ENCODE results near the gene TTLL6. TPM values are rescaled to one million over a fixed set of nuclear protein-coding genes. Genes with fewer than 3 reads are reported as not detected.

The TTLL6 gene
- total and polyA plus RNA-seq, 2 of the 4 experiments (the other 2 are of a cell fraction), result not detected

GRCh38 chr17:48835971-48836370, 18.9 kb upstream of the TTLL6 start:
- H2BK20ac ChIP-seq (ENCODE audit: low read depth, low read length), result no peak overlapping the region
- H4K91ac ChIP-seq (ENCODE audit: insufficient read depth, low read depth, low read length), result no peak overlapping the region
- ATAC-seq (ENCODE audit: low read depth) (no peak), DNase-seq (no peak)
- POLR2A ChIA-PET (ENCODE audit: unreplicated experiment), result no interaction called here
- no peak overlapping the region for H3K14ac ChIP-seq (replicated peaks; ENCODE audit: low read depth, low read length)
- peaks cover 12% of the 10 kb centered on the region for H3K9me1 ChIP-seq (ENCODE audit: insufficient read depth, low read length)
- H4K8ac ChIP-seq (ENCODE audit: low read depth in 2 of 2, low read length in 2 of 2), result no peak overlapping the region
- intact Hi-C loops (cut with micrococcal nuclease) (no loop called here), in situ Hi-C loops (cut with MboI; ENCODE audit: low sequenced_read_pairs) (no loop called here), dilution Hi-C loops (cut with HindIII; ENCODE audit: low sequenced_read_pairs, unreplicated experiment) (no loop called here)
- no peaks in the 10 kb centered on the region for H3K36me3 ChIP-seq (ENCODE audit: control insufficient read depth, insufficient read depth, low read length)
- no peak overlapping the region for H3K9ac ChIP-seq (ENCODE audit: low read depth, low read length)
- no TSS peak for BruUV-seq (replicated peaks)
- no peak overlapping the region for H3K23ac ChIP-seq (ENCODE audit: low read depth, low read length)
- no peak overlapping the region for H2BK120ac ChIP-seq (ENCODE audit: low read depth, low read length)
- H3K4me1 ChIP-seq (ENCODE audit: control insufficient read depth, insufficient read depth, low read length), result peaks cover 11% of the 10 kb centered on the region
- no peak overlapping the region for H4K5ac ChIP-seq (ENCODE audit: low read depth, low read length)
- no peaks in the 10 kb centered on the region for H3K27me3 ChIP-seq (ENCODE audit: control insufficient read depth, insufficient read depth, low read length)
- H4K20me1 ChIP-seq (ENCODE audit: insufficient read depth, low read length), result peaks cover 18% of the 10 kb centered on the region; the same call in 1 of the 2 replicates
- TF ChIP-seq RFX5 (IDR thresholded peaks at IDR 0.05; ENCODE audit: low read depth, low read length), result no peak
- no peak for TF ChIP-seq RCOR1 (IDR thresholded peaks at IDR 0.05; ENCODE audit: insufficient replicate concordance, low read length)
- TF ChIP-seq FOS (IDR thresholded peaks at IDR 0.05; ENCODE audit: low read depth, low read length), result no peak
- TF ChIP-seq BHLHE40 (IDR thresholded peaks at IDR 0.05; ENCODE audit: low read depth, low read length), result no peak
- no peak for TF ChIP-seq SMC3 (IDR thresholded peaks at IDR 0.05; ENCODE audit: low read depth, low read length)
- TF ChIP-seq MXI1 (IDR thresholded peaks at IDR 0.05; ENCODE audit: borderline replicate concordance, low read depth, low read length), result no peak
- TF ChIP-seq CHD1 (IDR thresholded peaks at IDR 0.05; ENCODE audit: low read depth, low read length), result no peak
- TF ChIP-seq, protein P1, sequence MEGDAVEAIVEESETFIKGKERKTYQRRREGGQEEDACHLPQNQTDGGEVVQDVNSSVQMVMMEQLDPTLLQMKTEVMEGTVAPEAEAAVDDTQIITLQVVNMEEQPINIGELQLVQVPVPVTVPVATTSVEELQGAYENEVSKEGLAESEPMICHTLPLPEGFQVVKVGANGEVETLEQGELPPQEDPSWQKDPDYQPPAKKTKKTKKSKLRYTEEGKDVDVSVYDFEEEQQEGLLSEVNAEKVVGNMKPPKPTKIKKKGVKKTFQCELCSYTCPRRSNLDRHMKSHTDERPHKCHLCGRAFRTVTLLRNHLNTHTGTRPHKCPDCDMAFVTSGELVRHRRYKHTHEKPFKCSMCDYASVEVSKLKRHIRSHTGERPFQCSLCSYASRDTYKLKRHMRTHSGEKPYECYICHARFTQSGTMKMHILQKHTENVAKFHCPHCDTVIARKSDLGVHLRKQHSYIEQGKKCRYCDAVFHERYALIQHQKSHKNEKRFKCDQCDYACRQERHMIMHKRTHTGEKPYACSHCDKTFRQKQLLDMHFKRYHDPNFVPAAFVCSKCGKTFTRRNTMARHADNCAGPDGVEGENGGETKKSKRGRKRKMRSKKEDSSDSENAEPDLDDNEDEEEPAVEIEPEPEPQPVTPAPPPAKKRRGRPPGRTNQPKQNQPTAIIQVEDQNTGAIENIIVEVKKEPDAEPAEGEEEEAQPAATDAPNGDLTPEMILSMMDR (conservative IDR thresholded peaks at IDR 0.05; ENCODE audit: low read depth, low read length), result no peak
- TF ChIP-seq NFE2L2 (IDR thresholded peaks at IDR 0.05; ENCODE audit: low read depth, low read length), result no peak
- TF ChIP-seq, protein P2, sequence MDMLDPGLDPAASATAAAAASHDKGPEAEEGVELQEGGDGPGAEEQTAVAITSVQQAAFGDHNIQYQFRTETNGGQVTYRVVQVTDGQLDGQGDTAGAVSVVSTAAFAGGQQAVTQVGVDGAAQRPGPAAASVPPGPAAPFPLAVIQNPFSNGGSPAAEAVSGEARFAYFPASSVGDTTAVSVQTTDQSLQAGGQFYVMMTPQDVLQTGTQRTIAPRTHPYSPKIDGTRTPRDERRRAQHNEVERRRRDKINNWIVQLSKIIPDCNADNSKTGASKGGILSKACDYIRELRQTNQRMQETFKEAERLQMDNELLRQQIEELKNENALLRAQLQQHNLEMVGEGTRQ (IDR thresholded peaks at IDR 0.05; ENCODE audit: low read depth, low read length), result no peak
- TF ChIP-seq ELK1 (IDR thresholded peaks at IDR 0.05; ENCODE audit: borderline replicate concordance, low read depth, low read length), result no peak
- TF ChIP-seq MAZ (IDR thresholded peaks at IDR 0.05; ENCODE audit: borderline replicate concordance, low read depth, low read length), result no peak
- no peak overlapping the region for H3K27ac ChIP-seq (ENCODE audit: insufficient read depth, low read length)
- CTCF ChIA-PET, result no interaction called here
- H3K4me3 ChIP-seq (ENCODE audit: insufficient read depth, low read depth, low read length), result no peak overlapping the region
- H2AFZ ChIP-seq (replicated peaks; ENCODE audit: low read length, poor library complexity), result no peak overlapping the region
- no peak overlapping the region for H3K4me2 ChIP-seq (ENCODE audit: low read depth, low read length)
- H2BK5ac ChIP-seq (ENCODE audit: low read depth, low read length, poor library complexity, severe bottlenecking), result no peak overlapping the region
- peaks cover 33 to 71% of the 10 kb centered on the region in 2 experiments for H3K79me1 ChIP-seq (ENCODE audit: low read depth in 1 of 2, low read length in 2 of 2)
- no peak overlapping the region for H2AK9ac ChIP-seq (replicated peaks; ENCODE audit: low read depth, low read length, poor library complexity)
- H2BK15ac ChIP-seq (ENCODE audit: low read depth, low read length), result no peak overlapping the region
- H3K18ac ChIP-seq (ENCODE audit: low read depth, low read length), result no peak overlapping the region
- H3K4ac ChIP-seq (ENCODE audit: low read depth, low read length), result no peak overlapping the region
- no peak overlapping the region for H2AK5ac ChIP-seq (ENCODE audit: low read depth, low read length)
- H3K9me3 ChIP-seq (ENCODE audit: control insufficient read depth, insufficient read depth, low read length), result no peaks in the 10 kb centered on the region
- no CpG with 5 or more reads among the region's 2 CpGs for WGBS, 2 experiments (ENCODE audit: extremely low coverage in 2 of 2, insufficient read length in 1 of 2)
- H3K56ac ChIP-seq (ENCODE audit: extremely low read depth, insufficient read depth, low read length), result no peak overlapping the region
